NCI-H345 treated with DMSO at 0.1 percent for 48 hours (cell line): ENCODE measurements around the gene ANKRD24.
A peak's percentile ranks its signal among the peaks of the same experiment; 100 is the strongest.
"Not testable (repeated sequence)": the region's sequence is repeated elsewhere in the genome, so short reads cannot be mapped to it uniquely, and the experiment has no call there.

Source experiments
- DNase-seq: peaks from one replicate; lab custom pipeline; 2025; ENCODE audit not compliant: unreplicated experiment; lab: John Stamatoyannopoulos, UW

The ANKRD24 gene

GRCh38 chr19:4173479-4174212, 8.8 kb upstream of the ANKRD24 start:
- DNase-seq, result no peak

DNA sequence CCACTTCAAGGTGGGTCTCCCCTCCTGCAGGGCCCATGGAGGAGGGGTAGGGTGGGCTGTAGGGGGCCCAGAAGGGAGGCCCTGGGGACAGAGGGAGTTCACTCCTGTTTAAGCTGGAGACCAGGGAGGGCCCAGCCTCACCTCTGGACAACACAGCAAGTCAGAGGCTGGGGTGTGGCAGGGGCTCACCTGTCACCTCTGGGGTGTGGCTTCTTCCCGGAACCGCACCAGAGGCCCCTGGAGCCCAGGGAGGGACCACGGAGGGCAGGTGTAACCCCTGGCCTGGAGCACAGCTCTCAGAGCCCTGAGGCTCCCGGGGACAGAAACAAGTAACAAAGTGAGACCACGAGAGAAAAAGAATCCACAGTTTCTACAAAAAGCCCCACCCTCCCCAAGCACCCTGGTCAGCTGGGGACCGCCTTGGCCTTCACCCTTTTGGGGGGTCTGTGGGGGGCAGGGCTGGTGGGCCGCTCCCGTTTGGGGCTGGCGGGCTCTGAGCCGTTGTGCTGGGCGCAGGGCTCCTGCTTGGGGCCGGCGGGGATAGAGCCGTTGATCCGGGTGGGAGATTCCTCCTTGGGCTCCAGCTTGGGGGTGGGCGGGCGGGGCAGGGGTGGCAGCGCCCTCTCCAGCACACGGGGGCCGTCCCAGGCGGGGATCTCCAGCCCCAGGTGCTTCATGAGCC, 8.1 kb upstream of the ANKRD24 start:
- DNase-seq, result no peak

GRCh38 chr19:4174895-4175668, 7.4 kb upstream of the ANKRD24 start:
- DNase-seq, result no peak

DNA sequence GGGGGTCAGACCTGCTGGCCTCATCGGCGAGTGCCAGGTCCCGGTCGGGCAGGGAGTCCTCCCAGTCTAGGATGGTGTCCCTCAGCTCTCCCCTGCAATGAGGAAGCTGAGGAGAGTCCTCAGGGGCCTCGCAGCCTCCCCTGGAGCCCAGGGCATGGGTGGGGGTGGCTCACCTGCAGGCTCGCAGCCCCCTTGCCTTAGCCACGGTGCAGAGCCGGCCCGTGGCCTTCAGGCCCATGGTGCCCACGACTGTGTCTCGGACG, 6.9 kb upstream of the ANKRD24 start:
- no peak for DNase-seq

- DNase-seq, result no peak
These were observed 5.3 kb upstream of the ANKRD24 start for GRCh38 chr19:4177146-4177545.

- no peak for DNase-seq
These were observed 3.5 kb upstream of the ANKRD24 start for GRCh38 chr19:4178990-4179389.

- no peak for DNase-seq
These were observed 1.4 kb upstream of the ANKRD24 start for GRCh38 chr19:4181053-4181508.

DNA sequence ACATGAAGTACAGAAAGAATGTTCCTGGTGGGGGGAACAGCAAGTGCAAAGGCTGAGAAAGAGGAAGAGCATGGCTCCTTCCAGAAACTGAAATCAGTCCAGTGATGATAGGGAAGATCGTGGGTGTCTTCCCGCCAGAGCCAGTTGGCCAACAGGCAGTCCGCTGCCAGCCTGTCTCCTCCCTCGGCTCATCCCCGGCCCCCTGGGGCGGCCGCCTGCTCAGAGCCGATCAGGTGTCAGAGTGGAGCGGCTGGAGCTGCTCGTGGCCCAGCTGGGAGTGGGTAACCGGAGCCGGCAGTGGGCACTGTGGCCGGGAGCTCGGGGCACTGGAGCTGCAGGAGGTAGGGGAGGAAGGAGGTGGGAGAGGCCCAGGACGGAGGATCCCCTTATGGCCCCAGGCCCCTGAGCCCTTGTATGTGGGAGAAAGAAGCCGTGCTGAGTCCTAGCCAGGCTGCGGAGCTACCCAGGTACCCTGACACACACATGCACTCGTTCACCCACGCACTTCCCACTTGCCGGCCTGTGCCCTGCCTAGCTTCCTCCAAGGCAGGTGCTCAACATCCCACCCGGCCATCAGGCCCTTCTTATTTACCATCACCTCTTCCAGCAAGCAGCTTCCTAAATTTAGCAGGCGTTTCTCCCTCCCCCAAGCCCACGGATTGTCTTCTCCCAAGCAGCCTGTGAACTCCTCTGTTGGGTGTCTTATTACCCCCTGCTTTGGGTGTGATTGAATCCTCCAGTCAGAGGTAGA, 1.7 kb downstream of the ANKRD24 start:
- DNase-seq, result peak; percentile 65

GRCh38 chr19:4184718-4185352, 2.3 kb downstream of the ANKRD24 start:
- DNase-seq, result no peak

GRCh38 chr19:4185413-4186086, 3.1 kb downstream of the ANKRD24 start:
- DNase-seq, result no peak

GRCh38 chr19:4186087-4186993, 3.9 kb downstream of the ANKRD24 start:
- no peak for DNase-seq

GRCh38 chr19:4187313-4188122, 5.0 kb downstream of the ANKRD24 start:
- DNase-seq, result no peak

GRCh38 chr19:4189641-4190040, 7.2 kb downstream of the ANKRD24 start:
- DNase-seq, result no peak

- not testable (repeated sequence) for DNase-seq
These were observed 10.0 kb downstream of the ANKRD24 start for GRCh38 chr19:4192537-4192936.

GRCh38 chr19:4194353-4194752, 11.9 kb downstream of the ANKRD24 start:
- DNase-seq, result no peak

DNA sequence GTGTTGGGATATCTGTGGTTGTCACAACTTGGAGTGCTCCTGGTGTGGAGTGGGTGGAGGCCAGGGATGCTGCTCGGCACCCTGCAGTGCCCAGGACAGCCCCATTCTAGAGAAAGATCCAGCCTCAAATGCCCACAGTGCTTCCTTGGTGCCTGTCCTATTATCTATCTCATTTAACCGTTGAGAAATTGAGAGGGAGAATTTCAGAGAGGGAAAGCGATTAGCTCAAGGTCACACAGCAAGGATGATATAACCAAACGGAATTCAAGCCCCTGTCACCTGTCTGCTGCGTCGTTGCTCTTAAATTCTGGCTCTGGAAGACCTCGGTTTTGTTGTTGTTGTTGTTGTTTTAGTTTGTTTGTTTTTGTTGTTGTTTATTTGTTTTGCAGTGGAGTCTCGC, 13.5 kb downstream of the ANKRD24 start:
- no peak for DNase-seq

GRCh38 chr19:4196587-4197148, 14.2 kb downstream of the ANKRD24 start:
- DNase-seq, result no peak

GRCh38 chr19:4197228-4197624, 14.7 kb downstream of the ANKRD24 start:
- no peak for DNase-seq
